Non-pigmented ciliary epithelial cell (primary cell): ENCODE results near the gene FOXB2.

Experiments used
- DNase-seq: peaks from one replicate; pipeline ENCODE4 v3.0.0-alpha.2; 2010; ENCODE audit warnings: low read depth

FOXB2 gene

GRCh38 chr9:77066388-77066787 is 46.9 kb downstream of the FOXB2 start:
- no peak for DNase-seq
